Thyroid gland (tissue), 4 donors: ENCODE measurements around the gene STAC.

Experiments used
- POLR2A ChIP-seq, 2 donors: fragments of 450-650 bp; IDR thresholded peaks; one replicate each; pipeline ENCODE4 v1.6.1; 2017; ENCODE audit warnings: antibody characterized with exemption in 2 of 2, mild to moderate bottlenecking in 2 of 2, moderate library complexity in 1 of 2
- TF ChIP-seq, protein P1 (sequence below), 6 experiments: fragments of 200-600 bp in 3 of 6; fragments of 450-650 bp in 3 of 6; sonication (generic) in 3 of 6; IDR thresholded peaks; one replicate each; pipeline ENCODE4 v1.5.1; 2016 to 2019; ENCODE audit warnings: antibody characterized with exemption in 6 of 6, mild to moderate bottlenecking in 2 of 6, inconsistent platforms in 1 of 6, moderate library complexity in 1 of 6

DNA sequence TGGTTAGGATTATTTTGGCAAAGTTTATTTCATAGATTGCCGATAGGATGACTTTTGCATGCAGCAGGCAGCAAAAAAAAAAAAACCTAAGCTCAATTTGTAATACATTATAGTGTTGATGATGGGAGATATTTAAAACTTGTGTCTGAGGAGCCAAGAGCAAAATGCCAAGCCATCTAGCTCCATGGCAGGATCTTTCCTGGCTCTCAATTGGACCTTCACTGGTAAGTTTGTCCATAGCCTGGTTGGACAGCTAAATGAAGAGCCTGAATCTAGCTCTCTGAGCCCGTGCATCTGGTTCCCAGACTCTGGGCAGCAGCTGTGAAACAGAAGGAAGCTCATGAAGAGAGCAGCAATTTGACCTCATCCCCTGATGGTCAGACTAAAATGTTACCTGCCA is 17.5 kb downstream of the STAC start:
- TF ChIP-seq, protein P1, sequence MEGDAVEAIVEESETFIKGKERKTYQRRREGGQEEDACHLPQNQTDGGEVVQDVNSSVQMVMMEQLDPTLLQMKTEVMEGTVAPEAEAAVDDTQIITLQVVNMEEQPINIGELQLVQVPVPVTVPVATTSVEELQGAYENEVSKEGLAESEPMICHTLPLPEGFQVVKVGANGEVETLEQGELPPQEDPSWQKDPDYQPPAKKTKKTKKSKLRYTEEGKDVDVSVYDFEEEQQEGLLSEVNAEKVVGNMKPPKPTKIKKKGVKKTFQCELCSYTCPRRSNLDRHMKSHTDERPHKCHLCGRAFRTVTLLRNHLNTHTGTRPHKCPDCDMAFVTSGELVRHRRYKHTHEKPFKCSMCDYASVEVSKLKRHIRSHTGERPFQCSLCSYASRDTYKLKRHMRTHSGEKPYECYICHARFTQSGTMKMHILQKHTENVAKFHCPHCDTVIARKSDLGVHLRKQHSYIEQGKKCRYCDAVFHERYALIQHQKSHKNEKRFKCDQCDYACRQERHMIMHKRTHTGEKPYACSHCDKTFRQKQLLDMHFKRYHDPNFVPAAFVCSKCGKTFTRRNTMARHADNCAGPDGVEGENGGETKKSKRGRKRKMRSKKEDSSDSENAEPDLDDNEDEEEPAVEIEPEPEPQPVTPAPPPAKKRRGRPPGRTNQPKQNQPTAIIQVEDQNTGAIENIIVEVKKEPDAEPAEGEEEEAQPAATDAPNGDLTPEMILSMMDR (IDR thresholded peaks at IDR 0.05), result no peak
- TF ChIP-seq POLR2A (IDR thresholded peaks at IDR 0.05), result no peak
